Measurements from ENCODE around the gene CCDC149.

DNA sequence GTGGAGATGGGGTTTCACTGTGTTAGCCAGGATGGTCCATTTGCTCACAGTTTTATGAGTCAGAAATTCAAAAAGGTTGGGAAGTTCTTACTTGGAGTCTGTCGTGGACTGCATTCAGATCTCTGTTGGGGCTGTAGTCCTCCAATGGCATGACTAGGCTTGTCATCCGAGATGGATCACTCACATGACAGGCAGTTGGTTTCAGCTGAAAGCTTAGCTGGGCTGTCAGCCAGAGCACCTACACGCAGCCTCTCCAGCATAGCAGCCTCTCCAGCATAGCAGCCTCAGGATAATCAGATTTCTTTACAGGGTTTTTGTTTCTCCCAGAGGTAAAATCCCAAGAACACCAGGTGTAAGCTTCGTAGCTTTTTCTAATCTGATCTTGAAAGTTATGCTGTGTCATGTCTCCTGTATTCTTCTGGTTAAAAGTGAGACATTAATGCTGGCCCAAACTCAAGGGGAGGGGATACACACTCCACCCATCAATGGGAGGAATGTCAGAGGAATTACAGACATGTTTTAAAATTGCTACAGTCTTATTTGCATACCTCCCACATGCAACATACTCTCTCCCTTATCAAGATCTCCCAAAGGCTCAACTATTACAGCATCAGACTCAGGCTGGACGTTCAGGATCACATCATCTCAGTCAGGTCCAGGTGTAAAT is 149.1 kb downstream of the CCDC149 start:
- TF ChIP-seq, protein P1, sequence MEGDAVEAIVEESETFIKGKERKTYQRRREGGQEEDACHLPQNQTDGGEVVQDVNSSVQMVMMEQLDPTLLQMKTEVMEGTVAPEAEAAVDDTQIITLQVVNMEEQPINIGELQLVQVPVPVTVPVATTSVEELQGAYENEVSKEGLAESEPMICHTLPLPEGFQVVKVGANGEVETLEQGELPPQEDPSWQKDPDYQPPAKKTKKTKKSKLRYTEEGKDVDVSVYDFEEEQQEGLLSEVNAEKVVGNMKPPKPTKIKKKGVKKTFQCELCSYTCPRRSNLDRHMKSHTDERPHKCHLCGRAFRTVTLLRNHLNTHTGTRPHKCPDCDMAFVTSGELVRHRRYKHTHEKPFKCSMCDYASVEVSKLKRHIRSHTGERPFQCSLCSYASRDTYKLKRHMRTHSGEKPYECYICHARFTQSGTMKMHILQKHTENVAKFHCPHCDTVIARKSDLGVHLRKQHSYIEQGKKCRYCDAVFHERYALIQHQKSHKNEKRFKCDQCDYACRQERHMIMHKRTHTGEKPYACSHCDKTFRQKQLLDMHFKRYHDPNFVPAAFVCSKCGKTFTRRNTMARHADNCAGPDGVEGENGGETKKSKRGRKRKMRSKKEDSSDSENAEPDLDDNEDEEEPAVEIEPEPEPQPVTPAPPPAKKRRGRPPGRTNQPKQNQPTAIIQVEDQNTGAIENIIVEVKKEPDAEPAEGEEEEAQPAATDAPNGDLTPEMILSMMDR (IDR thresholded peaks at IDR 0.05; ENCODE audit: insufficient read depth, low read length): no peak
- TF ChIP-seq GABPA (IDR thresholded peaks at IDR 0.05; ENCODE audit: low read depth) (no peak), SPI1 (IDR thresholded peaks at IDR 0.05; ENCODE audit: borderline replicate concordance, low read depth) (no peak), POLR2AphosphoS5 (IDR thresholded peaks at IDR 0.05; ENCODE audit: low read depth) (no peak)
- TF ChIP-seq, protein P2, sequence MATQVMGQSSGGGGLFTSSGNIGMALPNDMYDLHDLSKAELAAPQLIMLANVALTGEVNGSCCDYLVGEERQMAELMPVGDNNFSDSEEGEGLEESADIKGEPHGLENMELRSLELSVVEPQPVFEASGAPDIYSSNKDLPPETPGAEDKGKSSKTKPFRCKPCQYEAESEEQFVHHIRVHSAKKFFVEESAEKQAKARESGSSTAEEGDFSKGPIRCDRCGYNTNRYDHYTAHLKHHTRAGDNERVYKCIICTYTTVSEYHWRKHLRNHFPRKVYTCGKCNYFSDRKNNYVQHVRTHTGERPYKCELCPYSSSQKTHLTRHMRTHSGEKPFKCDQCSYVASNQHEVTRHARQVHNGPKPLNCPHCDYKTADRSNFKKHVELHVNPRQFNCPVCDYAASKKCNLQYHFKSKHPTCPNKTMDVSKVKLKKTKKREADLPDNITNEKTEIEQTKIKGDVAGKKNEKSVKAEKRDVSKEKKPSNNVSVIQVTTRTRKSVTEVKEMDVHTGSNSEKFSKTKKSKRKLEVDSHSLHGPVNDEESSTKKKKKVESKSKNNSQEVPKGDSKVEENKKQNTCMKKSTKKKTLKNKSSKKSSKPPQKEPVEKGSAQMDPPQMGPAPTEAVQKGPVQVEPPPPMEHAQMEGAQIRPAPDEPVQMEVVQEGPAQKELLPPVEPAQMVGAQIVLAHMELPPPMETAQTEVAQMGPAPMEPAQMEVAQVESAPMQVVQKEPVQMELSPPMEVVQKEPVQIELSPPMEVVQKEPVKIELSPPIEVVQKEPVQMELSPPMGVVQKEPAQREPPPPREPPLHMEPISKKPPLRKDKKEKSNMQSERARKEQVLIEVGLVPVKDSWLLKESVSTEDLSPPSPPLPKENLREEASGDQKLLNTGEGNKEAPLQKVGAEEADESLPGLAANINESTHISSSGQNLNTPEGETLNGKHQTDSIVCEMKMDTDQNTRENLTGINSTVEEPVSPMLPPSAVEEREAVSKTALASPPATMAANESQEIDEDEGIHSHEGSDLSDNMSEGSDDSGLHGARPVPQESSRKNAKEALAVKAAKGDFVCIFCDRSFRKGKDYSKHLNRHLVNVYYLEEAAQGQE (IDR thresholded peaks at IDR 0.05; ENCODE audit: insufficient replicate concordance, low read depth): no peak
